ENCODE measurements around the gene FLII. TPM values are rescaled to one million over a fixed set of nuclear protein-coding genes. Genes with fewer than 3 reads are reported as not detected.

Gene FLII
- polyA plus RNA-seq, 1 experiment: 192 TPM

- DNase-seq (ENCODE audit: low read depth, low spot score): no peak
- Histone ChIP-seq H3K9me3 (ENCODE audit: control insufficient read depth, insufficient read depth, low read length) (no peaks in the 10 kb centered on the region; the same call in 1 of the 2 replicates), H3K27ac (ENCODE audit: low read depth, low read length) (no peak overlapping the region), H3K4me3 (ENCODE audit: low read depth, low read length) (no peak overlapping the region), H3K27me3 (ENCODE audit: control insufficient read depth, insufficient read depth, low read length) (no peaks in the 10 kb centered on the region)
- ChIA-PET CTCF (interaction anchor here (1.2 kb wide), 1 partner anchor 9 kb away, joined by 3 read pairs; no protein-coding TSS in a partner anchor), POLR2A (interaction anchor here (0.6 kb wide), 1 partner anchor 12 kb away, joined by 3 read pairs; no protein-coding TSS in a partner anchor)
- TF ChIP-seq CTCF (IDR thresholded peaks at IDR 0.05; ENCODE audit: low read depth, low read length): no peak
Measured at GRCh38 chr17:18227635-18228034, 30.9 kb downstream of the FLII start.

DNA sequence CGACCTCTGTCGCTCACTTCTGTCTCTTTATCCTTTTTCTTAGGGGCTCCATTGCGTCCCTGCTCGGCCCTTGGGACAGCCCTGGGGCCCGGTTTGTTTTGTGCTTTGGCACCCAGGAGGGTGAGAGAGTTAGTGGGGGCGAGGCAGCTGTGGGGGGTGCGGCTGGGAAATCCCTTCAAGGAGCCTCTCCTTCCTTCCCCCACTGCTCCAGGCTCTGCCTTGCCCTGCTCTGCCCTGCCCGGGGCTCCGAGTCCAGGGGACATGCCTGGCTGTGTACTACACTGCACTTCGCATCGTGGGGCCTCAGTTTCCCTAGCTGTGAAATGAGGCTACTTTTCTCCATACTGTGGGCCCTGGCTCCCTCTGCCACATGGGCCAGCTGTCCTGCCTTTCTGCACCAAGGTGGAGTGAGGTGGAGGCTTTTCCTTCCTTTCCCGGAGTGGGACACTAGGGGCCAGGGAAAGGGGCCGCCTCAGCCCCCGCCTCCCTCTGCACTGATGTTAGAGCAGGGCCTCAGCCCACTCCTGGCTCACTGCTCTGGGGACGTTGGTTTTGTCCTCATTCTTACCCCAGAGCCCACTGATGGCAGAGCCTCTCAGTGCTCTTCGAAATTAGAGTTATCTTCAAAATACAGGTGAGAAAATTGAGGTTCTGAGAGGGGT lies 32.1 kb downstream of the FLII start:
- Histone ChIP-seq H3K9me3 (ENCODE audit: control insufficient read depth, insufficient read depth, low read length) (no peaks in the 10 kb centered on the region; the same call in 1 of the 2 replicates), H3K27ac (ENCODE audit: low read depth, low read length) (no peak overlapping the region), H3K27me3 (ENCODE audit: control insufficient read depth, insufficient read depth, low read length) (no peaks in the 10 kb centered on the region), H3K4me3 (ENCODE audit: low read depth, low read length) (peak overlapping the region; percentile 72)
- no peak for TF ChIP-seq CTCF (IDR thresholded peaks at IDR 0.05; ENCODE audit: low read depth, low read length)
- ChIA-PET POLR2A (interaction anchor here (1.0 kb wide), 1 partner anchor 9 kb away, joined by 3 read pairs; no protein-coding TSS in a partner anchor), CTCF (interaction anchor here (1.2 kb wide), 1 partner anchor 8 kb away, joined by 3 read pairs; no protein-coding TSS in a partner anchor)
- no peak for DNase-seq (ENCODE audit: low read depth, low spot score)

DNA sequence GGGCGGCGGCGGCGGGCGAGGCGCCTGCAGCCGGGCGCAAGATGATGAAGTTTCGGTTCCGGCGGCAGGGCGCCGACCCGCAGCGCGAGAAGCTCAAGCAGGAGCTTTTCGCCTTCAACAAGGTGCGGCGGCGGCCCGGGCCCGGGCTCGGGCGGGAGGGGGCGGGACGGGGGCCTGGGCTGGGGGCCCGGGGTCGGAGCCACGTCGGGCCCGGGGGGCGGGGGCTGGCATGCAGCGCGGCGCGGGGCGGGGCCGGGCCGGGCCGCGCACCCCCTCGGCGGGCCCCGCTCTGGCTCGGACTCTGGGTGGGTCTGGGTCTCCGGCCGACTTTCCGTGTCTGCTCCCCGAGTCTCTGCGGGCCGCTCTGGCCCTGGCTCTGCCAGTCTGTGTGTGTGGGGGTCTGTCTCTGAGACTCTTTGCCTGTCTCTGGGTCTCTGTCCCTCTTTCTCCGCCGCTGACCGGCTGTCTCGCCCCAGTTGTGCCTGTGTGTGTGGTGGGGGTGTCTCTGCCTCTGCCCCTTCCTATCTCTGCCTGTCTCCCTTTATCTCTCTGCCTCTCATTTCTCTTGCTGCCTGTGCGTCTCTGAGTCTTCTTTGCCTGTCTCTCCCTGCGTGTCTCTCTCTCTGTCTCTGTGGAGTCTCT lies 32.8 kb downstream of the FLII start:
- no peaks in the 10 kb centered on the region for H3K27me3 ChIP-seq (ENCODE audit: control insufficient read depth, insufficient read depth, low read length)
- DNase-seq (ENCODE audit: low read depth, low spot score): no peak
- H3K27ac ChIP-seq (ENCODE audit: low read depth, low read length): no peak overlapping the region
- peak overlapping the region; percentile 72 for H3K4me3 ChIP-seq (ENCODE audit: low read depth, low read length)
- ChIA-PET POLR2A (interaction anchor here (1.0 kb wide), 1 partner anchor 10 kb away, joined by 3 read pairs; no protein-coding TSS in a partner anchor), CTCF (no interaction called here)
- H3K9me3 ChIP-seq (ENCODE audit: control insufficient read depth, insufficient read depth, low read length): no peaks in the 10 kb centered on the region; the same call in 1 of the 2 replicates
- no peak for TF ChIP-seq CTCF (IDR thresholded peaks at IDR 0.05; ENCODE audit: low read depth, low read length)

- CTCF ChIA-PET: no interaction called here
- peak; percentile 84 for DNase-seq (ENCODE audit: low read depth, low spot score)
- POLR2A ChIA-PET: no interaction called here
- Histone ChIP-seq H3K27me3 (ENCODE audit: control insufficient read depth, insufficient read depth, low read length) (no peaks in the 10 kb centered on the region), H3K9me3 (ENCODE audit: control insufficient read depth, insufficient read depth, low read length) (no peaks in the 10 kb centered on the region; the same call in 1 of the 2 replicates), H3K4me3 (ENCODE audit: low read depth, low read length) (peak within 1 kb of the TSS; percentile 72), H3K27ac (ENCODE audit: low read depth, low read length) (peak within 1 kb of the TSS; percentile 73)
- TF ChIP-seq CTCF (IDR thresholded peaks at IDR 0.05; ENCODE audit: low read depth, low read length): no peak
Measured at GRCh38 chr17:18225121-18225641, 33.4 kb downstream of the FLII start, which contains the start of gene LLGL1. Gene LLGL1 (plus strand): TSS chr17:18225635. CDS start chr17:18225683, 48 bp downstream.

All from AG04450 (cell line).